Astrocyte (in vitro differentiated cells and primary cell): Measurements from ENCODE around the gene ZNF316. TPM values are rescaled to one million over a fixed set of nuclear protein-coding genes. Genes with fewer than 3 reads are reported as not detected.

ENCODE experiments used
- DNase-seq: peaks from one replicate; pipeline ENCODE4 v3.0.0-alpha.2; 2010; ENCODE audit warnings: low read depth
- FAIRE-seq: peaks from 2 replicates; lab custom pipeline; 2011; peaks lifted over from hg19 to GRCh38; lab: Jason Lieb, UNC
- H2AFZ ChIP-seq: 2 replicates; pipeline ENCODE4 v1.6.0; 2012; ENCODE audit warnings: low read depth, low read length, inconsistent platforms
- H3K27ac ChIP-seq: 2 replicates; pipeline ENCODE4 v1.5.1; 2011; ENCODE audit warnings: low read depth, low read length, inconsistent platforms
- H3K27me3 ChIP-seq: 2 replicates; pipeline ENCODE4 v1.6.0; 2011; ENCODE audit warnings: low read length, inconsistent platforms; ENCODE audit not compliant: insufficient read depth
- H3K36me3 ChIP-seq: 2 replicates; pipeline ENCODE4 v1.5.1; 2011; ENCODE audit warnings: low read length, inconsistent platforms; ENCODE audit not compliant: insufficient read depth
- H3K4me1 ChIP-seq: 2 replicates; pipeline ENCODE4 v1.5.1; 2011; ENCODE audit warnings: low read length, inconsistent platforms; ENCODE audit not compliant: insufficient read depth
- H3K4me2 ChIP-seq: 2 replicates; pipeline ENCODE4 v1.6.0; 2012; ENCODE audit warnings: low read length, inconsistent platforms
- H3K4me3 ChIP-seq: 2 replicates; pipeline ENCODE4 v1.5.1; 2011; ENCODE audit warnings: low read depth, mild to moderate bottlenecking, low read length, inconsistent platforms; ENCODE audit not compliant: insufficient read depth
- H3K79me2 ChIP-seq: 2 replicates; pipeline ENCODE4 v1.6.0; 2012; ENCODE audit warnings: mild to moderate bottlenecking, low read length, inconsistent platforms; ENCODE audit not compliant: insufficient read depth
- H3K9ac ChIP-seq: 2 replicates; pipeline ENCODE4 v1.6.0; 2012; ENCODE audit warnings: mild to moderate bottlenecking, low read length, inconsistent platforms
- H3K9me3 ChIP-seq: 2 replicates; pipeline ENCODE4 v1.5.1; 2012; ENCODE audit warnings: low read depth, mild to moderate bottlenecking, low read length, inconsistent platforms; ENCODE audit not compliant: insufficient read depth
- H4K20me1 ChIP-seq: 2 replicates; pipeline ENCODE4 v1.6.0; 2012; ENCODE audit warnings: low read length, inconsistent platforms; ENCODE audit not compliant: insufficient read depth
- H3K27ac Mint-ChIP-seq: one replicate; pipeline ENCODE4 v1.8.0; 2021; ENCODE audit warnings: mild to moderate bottlenecking, mixed read lengths; ENCODE audit not compliant: unreplicated experiment
- H3K27me3 Mint-ChIP-seq: one replicate; pipeline ENCODE4 v1.8.0; 2021; ENCODE audit warnings: low read depth, mixed read lengths; ENCODE audit not compliant: unreplicated experiment
- H3K36me3 Mint-ChIP-seq: one replicate; pipeline ENCODE4 v1.8.0; 2021; ENCODE audit warnings: low read depth, mixed read lengths; ENCODE audit not compliant: unreplicated experiment
- H3K4me1 Mint-ChIP-seq: one replicate; pipeline ENCODE4 v1.8.0; 2021; ENCODE audit warnings: low read depth, mixed read lengths; ENCODE audit not compliant: unreplicated experiment
- H3K4me3 Mint-ChIP-seq: one replicate; pipeline ENCODE4 v1.8.0; 2021; ENCODE audit warnings: mild to moderate bottlenecking, moderate library complexity, mixed read lengths; ENCODE audit not compliant: unreplicated experiment
- H3K9me3 Mint-ChIP-seq: one replicate; pipeline ENCODE4 v1.8.0; 2021; ENCODE audit warnings: mild to moderate bottlenecking, mixed read lengths; ENCODE audit not compliant: unreplicated experiment
- EZH2 ChIP-seq: IDR thresholded peaks from 2 replicates; pipeline ENCODE4 v1.6.1; 2012; ENCODE audit warnings: mild to moderate bottlenecking, low read length, inconsistent platforms; ENCODE audit not compliant: insufficient read depth
- total RNA-seq: library from RNA; stranded (reverse); gene quantifications from 2 replicates; pipeline ENCODE4 v1.2.1, GENCODE V29; 2021
- TF ChIP-seq, protein P1 (sequence below): IDR thresholded peaks from 2 replicates; pipeline ENCODE4 v1.5.1; 2011; ENCODE audit warnings: low read depth, mild to moderate bottlenecking, inconsistent platforms, low read length, moderate library complexity; ENCODE audit not compliant: insufficient read depth

Gene ZNF316
- total RNA-seq, 1 donor from 2014 or later = 22.8 TPM

DNA sequence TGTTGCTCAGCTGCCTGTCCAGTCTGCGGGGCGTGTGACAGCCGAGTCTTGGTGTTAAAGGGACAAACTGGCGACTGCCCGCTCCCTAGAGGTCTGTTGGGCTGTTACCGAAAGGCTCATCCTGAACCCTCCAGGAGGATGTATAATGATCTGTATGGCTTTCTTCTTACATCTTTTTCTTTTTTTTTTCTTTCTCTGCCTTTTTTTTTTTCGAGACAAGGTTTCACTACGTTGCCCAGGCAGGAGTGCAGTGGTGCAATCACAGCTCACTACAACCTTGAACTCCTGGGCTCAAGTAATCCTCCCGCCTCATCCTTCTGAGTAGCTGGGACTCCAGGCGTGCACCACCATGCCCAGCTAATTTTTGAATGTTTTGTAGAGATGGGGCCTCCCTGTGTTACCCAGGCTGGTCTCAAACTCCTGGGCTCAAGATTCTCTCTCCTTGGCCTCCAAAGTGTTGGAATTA is 46.4 kb upstream of the ZNF316 start:
- Histone ChIP-seq H3K79me2 (peaks cover 21% of the 10 kb centered on the region), H3K27me3 (no peaks in the 10 kb centered on the region), H3K4me2 (peak overlapping the region; percentile 99), H3K4me3 (peak overlapping the region; percentile 86), H3K36me3 (peaks cover 10% of the 10 kb centered on the region), H3K9ac (peak overlapping the region; percentile 88), H3K4me1 (peaks cover 12% of the 10 kb centered on the region), H3K9me3 (no peaks in the 10 kb centered on the region), H2AFZ (peak overlapping the region; percentile 97), H4K20me1 (peaks cover 10% of the 10 kb centered on the region), H3K27ac (no peak overlapping the region)
- Mint-ChIP-seq H3K4me3 (peak overlapping the region; percentile 96), H3K4me1 (peaks cover 4% of the 10 kb centered on the region), H3K36me3 (peaks cover 9% of the 10 kb centered on the region), H3K27me3 (no peaks in the 10 kb centered on the region), H3K27ac (peak overlapping the region; percentile 91), H3K9me3 (no peaks in the 10 kb centered on the region)
- FAIRE-seq (no peak), DNase-seq (no peak)
- TF ChIP-seq EZH2 = no peak
- TF ChIP-seq, protein P1, sequence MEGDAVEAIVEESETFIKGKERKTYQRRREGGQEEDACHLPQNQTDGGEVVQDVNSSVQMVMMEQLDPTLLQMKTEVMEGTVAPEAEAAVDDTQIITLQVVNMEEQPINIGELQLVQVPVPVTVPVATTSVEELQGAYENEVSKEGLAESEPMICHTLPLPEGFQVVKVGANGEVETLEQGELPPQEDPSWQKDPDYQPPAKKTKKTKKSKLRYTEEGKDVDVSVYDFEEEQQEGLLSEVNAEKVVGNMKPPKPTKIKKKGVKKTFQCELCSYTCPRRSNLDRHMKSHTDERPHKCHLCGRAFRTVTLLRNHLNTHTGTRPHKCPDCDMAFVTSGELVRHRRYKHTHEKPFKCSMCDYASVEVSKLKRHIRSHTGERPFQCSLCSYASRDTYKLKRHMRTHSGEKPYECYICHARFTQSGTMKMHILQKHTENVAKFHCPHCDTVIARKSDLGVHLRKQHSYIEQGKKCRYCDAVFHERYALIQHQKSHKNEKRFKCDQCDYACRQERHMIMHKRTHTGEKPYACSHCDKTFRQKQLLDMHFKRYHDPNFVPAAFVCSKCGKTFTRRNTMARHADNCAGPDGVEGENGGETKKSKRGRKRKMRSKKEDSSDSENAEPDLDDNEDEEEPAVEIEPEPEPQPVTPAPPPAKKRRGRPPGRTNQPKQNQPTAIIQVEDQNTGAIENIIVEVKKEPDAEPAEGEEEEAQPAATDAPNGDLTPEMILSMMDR = no peak

DNA sequence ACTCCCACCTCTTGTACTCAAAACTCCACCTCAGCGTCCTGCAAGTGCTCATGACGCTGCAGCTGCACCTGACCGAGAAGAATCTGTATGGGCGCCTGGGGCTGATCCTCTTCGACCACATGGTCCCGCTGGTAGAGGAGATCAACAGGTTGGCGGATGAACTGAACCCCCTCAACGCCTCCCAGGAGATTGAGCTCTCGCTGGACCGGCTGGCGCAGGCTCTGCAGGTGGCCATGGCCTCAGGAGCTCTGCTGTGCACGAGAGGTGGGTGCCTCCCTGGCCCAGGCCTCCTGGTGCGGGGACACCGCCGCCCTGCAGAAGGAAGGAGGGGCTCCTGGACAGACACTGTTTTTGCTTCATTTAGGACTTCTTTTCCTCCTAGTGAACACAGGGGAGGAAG is 37.0 kb upstream of the ZNF316 start:
- Histone ChIP-seq H3K9ac (no peak overlapping the region), H3K27ac (no peak overlapping the region), H2AFZ (no peak overlapping the region), H4K20me1 (peaks cover 16% of the 10 kb centered on the region), H3K36me3 (peaks cover 28% of the 10 kb centered on the region), H3K4me3 (no peak overlapping the region), H3K9me3 (no peaks in the 10 kb centered on the region), H3K4me2 (no peak overlapping the region), H3K4me1 (no peaks in the 10 kb centered on the region), H3K79me2 (no peaks in the 10 kb centered on the region), H3K27me3 (no peaks in the 10 kb centered on the region)
- Mint-ChIP-seq H3K4me3 (no peak overlapping the region), H3K27me3 (no peaks in the 10 kb centered on the region), H3K27ac (no peak overlapping the region), H3K36me3 (peaks cover 17% of the 10 kb centered on the region), H3K4me1 (no peaks in the 10 kb centered on the region), H3K9me3 (no peaks in the 10 kb centered on the region)
- DNase-seq (no peak), FAIRE-seq (no peak)
- TF ChIP-seq, protein P1 = no peak
- no peak for TF ChIP-seq EZH2

DNA sequence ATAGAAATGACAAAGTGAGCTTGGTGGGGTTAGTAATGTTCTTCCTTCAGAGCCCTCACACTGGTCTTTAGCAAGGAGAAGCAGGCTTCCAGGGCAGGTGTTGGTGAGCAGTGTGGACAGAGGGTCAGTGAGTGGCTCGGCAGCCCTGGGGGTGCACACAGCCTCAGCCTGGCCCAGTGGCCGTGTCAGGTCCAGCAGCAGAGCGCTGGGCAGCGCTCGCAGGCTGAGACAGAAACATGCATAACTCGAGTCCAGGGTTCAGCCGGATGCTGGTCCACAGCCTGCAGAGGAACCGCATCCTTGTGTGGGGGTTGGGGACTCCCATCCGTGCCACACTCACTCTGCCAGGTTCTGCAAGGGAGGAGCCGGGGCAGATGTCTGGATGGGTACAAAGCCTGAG is 32.7 kb upstream of the ZNF316 start:
- no peaks in the 10 kb centered on the region for H3K27me3 Mint-ChIP-seq
- DNase-seq (no peak), FAIRE-seq (no peak)
- no peaks in the 10 kb centered on the region for H3K9me3 ChIP-seq
- TF ChIP-seq EZH2 = no peak
- TF ChIP-seq, protein P1 = no peak
- no peak overlapping the region for H3K4me2 ChIP-seq
- H3K27ac Mint-ChIP-seq = peak overlapping the region; percentile 47
- no peaks in the 10 kb centered on the region for H3K4me1 Mint-ChIP-seq
- H2AFZ ChIP-seq = no peak overlapping the region
- peaks cover 16% of the 10 kb centered on the region for H4K20me1 ChIP-seq
- H3K27me3 ChIP-seq = no peaks in the 10 kb centered on the region
- H3K79me2 ChIP-seq = no peaks in the 10 kb centered on the region
- no peak overlapping the region for H3K4me3 Mint-ChIP-seq
- no peak overlapping the region for H3K27ac ChIP-seq
- H3K9ac ChIP-seq = no peak overlapping the region
- no peaks in the 10 kb centered on the region for H3K9me3 Mint-ChIP-seq
- no peak overlapping the region for H3K4me3 ChIP-seq
- H3K36me3 ChIP-seq = peaks cover 12% of the 10 kb centered on the region
- peaks cover 10% of the 10 kb centered on the region for H3K36me3 Mint-ChIP-seq
- H3K4me1 ChIP-seq = no peaks in the 10 kb centered on the region
